Upper lobe of left lung (tissue), 4 donors: Measurements from ENCODE around the gene CA9.

Experiments
- EP300 ChIP-seq, 4 donors: sonication (generic); formaldehyde crosslinking; IDR thresholded peaks; one replicate each; pipeline ENCODE4 v1.5.1; 2017; ENCODE audit warnings: antibody characterized with exemption in 4 of 4, control low read depth in 2 of 4
- POLR2A ChIP-seq, 4 donors: fragments of 450-650 bp; IDR thresholded peaks; one replicate each; pipeline ENCODE4 v1.5.1; 2016 to 2017; ENCODE audit warnings: antibody characterized with exemption in 4 of 4, mild to moderate bottlenecking in 2 of 4
- POLR2AphosphoS5 ChIP-seq, 2 donors: sonication (generic); formaldehyde crosslinking; IDR thresholded peaks; one replicate each; pipeline ENCODE4 v1.5.1; 2017; ENCODE audit warnings: antibody characterized with exemption in 2 of 2
- TF ChIP-seq, protein P1 (sequence below), 6 experiments: fragments of 450-650 bp in 4 of 6; fragments of 200-600 bp in 2 of 6; sonication (generic) in 2 of 6; IDR thresholded peaks; one replicate each; pipeline ENCODE4 v1.5.1; 2016 to 2019; ENCODE audit warnings: antibody characterized with exemption in 6 of 6

DNA sequence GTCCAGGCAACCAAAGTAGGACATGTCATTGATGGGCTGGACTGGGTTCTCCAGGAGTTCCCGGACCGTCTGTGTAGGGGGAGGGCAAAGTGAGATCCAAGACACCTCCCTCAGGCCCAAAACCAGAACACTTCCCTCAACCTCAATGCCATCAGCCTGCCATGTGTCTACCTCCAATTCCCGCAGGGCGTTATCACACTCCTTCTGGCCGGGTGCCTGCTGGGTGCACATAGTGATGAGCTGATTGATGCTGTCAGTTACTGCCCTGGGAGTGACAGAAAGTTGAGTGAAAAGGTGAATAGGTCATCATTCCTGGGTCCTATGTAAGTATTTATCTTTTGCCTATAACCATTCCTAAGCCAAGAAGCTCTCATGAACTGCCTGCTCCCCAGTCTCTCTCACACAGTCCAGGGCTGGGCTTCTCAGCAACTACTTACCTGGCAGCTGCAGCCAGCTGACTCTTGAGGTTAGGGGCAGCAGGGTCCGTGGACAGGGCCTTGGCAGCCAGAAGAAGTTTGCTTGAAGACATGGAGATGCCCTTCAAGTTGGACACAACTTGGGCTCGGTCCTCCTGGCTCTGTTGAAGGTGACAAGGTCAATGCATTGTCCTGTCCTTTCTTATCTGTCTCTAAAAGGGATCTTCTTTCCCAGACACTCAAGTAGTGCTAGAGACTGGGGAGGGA, 37.2 kb downstream of the CA9 start:
- TF ChIP-seq, protein P1, sequence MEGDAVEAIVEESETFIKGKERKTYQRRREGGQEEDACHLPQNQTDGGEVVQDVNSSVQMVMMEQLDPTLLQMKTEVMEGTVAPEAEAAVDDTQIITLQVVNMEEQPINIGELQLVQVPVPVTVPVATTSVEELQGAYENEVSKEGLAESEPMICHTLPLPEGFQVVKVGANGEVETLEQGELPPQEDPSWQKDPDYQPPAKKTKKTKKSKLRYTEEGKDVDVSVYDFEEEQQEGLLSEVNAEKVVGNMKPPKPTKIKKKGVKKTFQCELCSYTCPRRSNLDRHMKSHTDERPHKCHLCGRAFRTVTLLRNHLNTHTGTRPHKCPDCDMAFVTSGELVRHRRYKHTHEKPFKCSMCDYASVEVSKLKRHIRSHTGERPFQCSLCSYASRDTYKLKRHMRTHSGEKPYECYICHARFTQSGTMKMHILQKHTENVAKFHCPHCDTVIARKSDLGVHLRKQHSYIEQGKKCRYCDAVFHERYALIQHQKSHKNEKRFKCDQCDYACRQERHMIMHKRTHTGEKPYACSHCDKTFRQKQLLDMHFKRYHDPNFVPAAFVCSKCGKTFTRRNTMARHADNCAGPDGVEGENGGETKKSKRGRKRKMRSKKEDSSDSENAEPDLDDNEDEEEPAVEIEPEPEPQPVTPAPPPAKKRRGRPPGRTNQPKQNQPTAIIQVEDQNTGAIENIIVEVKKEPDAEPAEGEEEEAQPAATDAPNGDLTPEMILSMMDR (IDR thresholded peaks at IDR 0.05) = no peak
- no peak for TF ChIP-seq POLR2A (IDR thresholded peaks at IDR 0.05)
- TF ChIP-seq POLR2AphosphoS5 (IDR thresholded peaks at IDR 0.05) = no peak
- TF ChIP-seq EP300 (IDR thresholded peaks at IDR 0.05) = no peak
